Measurements from ENCODE around the gene HOXB5. TPM values are rescaled to one million over a fixed set of nuclear protein-coding genes. Genes with fewer than 3 reads are reported as not detected.

HOXB5 gene
- total RNA-seq, 2 experiments from 2014 or later: not detected

- H3K27ac ChIP-seq (ENCODE audit: low read depth in 1 of 2, low read length in 2 of 2): no peak overlapping the region
- ChIA-PET POLR2A (no interaction called here), CTCF (no interaction called here)
- H3K9me3 Mint-ChIP-seq: no peaks in the 10 kb centered on the region
- H3K27ac Mint-ChIP-seq: no peak overlapping the region
- H3K36me3 Mint-ChIP-seq (ENCODE audit: low read depth): no peaks in the 10 kb centered on the region
- H3K9me3 ChIP-seq (ENCODE audit: control insufficient read depth in 1 of 2, insufficient read depth in 1 of 2, low read length in 2 of 2): no peaks in the 10 kb centered on the region
- H3K4me1 ChIP-seq (ENCODE audit: insufficient read depth, low read length): peaks cover 1% of the 10 kb centered on the region
- peaks cover 3 to 9% of the 10 kb centered on the region in 2 experiments for H3K27me3 ChIP-seq (ENCODE audit: control insufficient read depth in 1 of 2, insufficient read depth in 2 of 2, low read length in 2 of 2)
- peaks cover 10% of the 10 kb centered on the region for H3K27me3 Mint-ChIP-seq
- DNase-seq: no peak
- H3K36me3 ChIP-seq (ENCODE audit: insufficient read depth, low read length): no peaks in the 10 kb centered on the region
- no peak for ATAC-seq (ENCODE audit: poor library complexity)
- H3K4me3 ChIP-seq (ENCODE audit: low read length): no peak overlapping the region
- H3K4me3 Mint-ChIP-seq: no peak overlapping the region
- peaks cover 5% of the 10 kb centered on the region for H3K4me1 Mint-ChIP-seq (ENCODE audit: low read depth)
- no peak for TF ChIP-seq CTCF (IDR thresholded peaks at IDR 0.05)
- intact Hi-C loops (cut with DNase I, micrococcal nuclease): no loop called here
Measured at GRCh38 chr17:48565925-48566710, 27.5 kb downstream of the HOXB5 start.

GRCh38 chr17:48565022-48565554, 28.5 kb downstream of the HOXB5 start:
- peaks cover 2% of the 10 kb centered on the region for H3K4me1 ChIP-seq (ENCODE audit: insufficient read depth, low read length)
- intact Hi-C loops (cut with DNase I, micrococcal nuclease): no loop called here
- no peak overlapping the region for H3K4me3 Mint-ChIP-seq
- no peak overlapping the region for H3K27ac Mint-ChIP-seq
- no peak overlapping the region for H3K27ac ChIP-seq (ENCODE audit: low read depth in 1 of 2, low read length in 2 of 2)
- ATAC-seq (ENCODE audit: poor library complexity) (no peak), DNase-seq (no peak)
- no peak for TF ChIP-seq CTCF (IDR thresholded peaks at IDR 0.05)
- H3K27me3 Mint-ChIP-seq: peaks cover 15% of the 10 kb centered on the region
- peaks cover 5% of the 10 kb centered on the region for H3K4me1 Mint-ChIP-seq (ENCODE audit: low read depth)
- H3K36me3 ChIP-seq (ENCODE audit: insufficient read depth, low read length): no peaks in the 10 kb centered on the region
- ChIA-PET CTCF (interaction anchor here (1.1 kb wide), 1 partner anchor 71 kb away, joined by 3 read pairs; no protein-coding TSS in a partner anchor), POLR2A (interaction anchor here (0.6 kb wide), 1 partner anchor 19 kb away, joined by 3 read pairs; no protein-coding TSS in a partner anchor)
- no peaks in the 10 kb centered on the region for H3K9me3 ChIP-seq (ENCODE audit: control insufficient read depth in 1 of 2, insufficient read depth in 1 of 2, low read length in 2 of 2)
- H3K36me3 Mint-ChIP-seq (ENCODE audit: low read depth): no peaks in the 10 kb centered on the region
- H3K4me3 ChIP-seq (ENCODE audit: low read length): no peak overlapping the region
- H3K27me3 ChIP-seq (ENCODE audit: control insufficient read depth in 1 of 2, insufficient read depth in 2 of 2, low read length in 2 of 2): peaks cover 3 to 9% of the 10 kb centered on the region in 2 experiments
- H3K9me3 Mint-ChIP-seq: no peaks in the 10 kb centered on the region

- Mint-ChIP-seq H3K27ac (no peak overlapping the region), H3K4me1 (ENCODE audit: low read depth) (peaks cover 5% of the 10 kb centered on the region), H3K27me3 (peaks cover 15% of the 10 kb centered on the region), H3K9me3 (no peaks in the 10 kb centered on the region), H3K4me3 (no peak overlapping the region), H3K36me3 (ENCODE audit: low read depth) (no peaks in the 10 kb centered on the region)
- intact Hi-C loops (cut with DNase I, micrococcal nuclease): no loop called here
- H3K36me3 ChIP-seq (ENCODE audit: insufficient read depth, low read length): no peaks in the 10 kb centered on the region
- H3K27ac ChIP-seq (ENCODE audit: low read depth in 1 of 2, low read length in 2 of 2): no peak overlapping the region
- H3K4me1 ChIP-seq (ENCODE audit: insufficient read depth, low read length): peaks cover 2% of the 10 kb centered on the region
- ChIA-PET POLR2A (interaction anchor here (0.6 kb wide), 1 partner anchor 20 kb away, joined by 3 read pairs; no protein-coding TSS in a partner anchor), CTCF (interaction anchor here (1.1 kb wide), 1 partner anchor 72 kb away, joined by 3 read pairs; no protein-coding TSS in a partner anchor)
- no peak for TF ChIP-seq CTCF (IDR thresholded peaks at IDR 0.05)
- H3K4me3 ChIP-seq (ENCODE audit: low read length): no peak overlapping the region
- H3K9me3 ChIP-seq (ENCODE audit: control insufficient read depth in 1 of 2, insufficient read depth in 1 of 2, low read length in 2 of 2): no peaks in the 10 kb centered on the region
- DNase-seq (peak in 1 of 14 experiments; percentile 13), ATAC-seq (ENCODE audit: poor library complexity) (no peak)
- H3K27me3 ChIP-seq (ENCODE audit: control insufficient read depth in 1 of 2, insufficient read depth in 2 of 2, low read length in 2 of 2): peaks cover 0 to 9% of the 10 kb centered on the region in 2 experiments
Measured at GRCh38 chr17:48564188-48565021, 29.2 kb downstream of the HOXB5 start.

All from CD4-positive, alpha-beta T cell (primary cell).